ENCODE data around the gene OR6C75.

DNA sequence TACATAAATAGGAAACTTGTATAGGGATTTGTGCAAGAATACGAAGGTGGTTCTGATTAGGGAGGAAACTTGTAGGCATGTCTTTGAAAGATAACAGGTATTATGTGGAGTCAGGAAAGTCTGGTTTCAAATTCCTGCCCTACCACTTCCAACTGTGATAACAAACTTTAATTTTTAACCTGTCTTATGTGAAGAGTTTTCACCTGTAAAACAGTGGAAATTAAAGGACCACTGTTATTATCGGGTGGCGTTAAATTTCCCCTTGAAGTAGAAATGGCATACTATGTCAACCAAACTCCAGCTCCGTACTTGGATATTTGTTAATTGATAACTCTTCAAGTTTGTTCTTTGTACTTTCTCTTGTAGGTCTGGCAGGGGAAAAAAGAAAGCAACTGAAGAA is 42.6 kb upstream of the OR6C75 start:
- TF ChIP-seq CTCF (IDR thresholded peaks at IDR 0.05) = no peak
- TF ChIP-seq POLR2A (IDR thresholded peaks at IDR 0.05; ENCODE audit: low read depth) = no peak

Data from esophagus muscularis mucosa (tissue), 3 donors.